Suppressor macrophage treated with lipopolysaccharide for 4 hours (primary cell): Measurements from ENCODE around the gene MTPN.

Experiments used
- DNase-seq: peaks from one replicate; pipeline ENCODE4 v3.0.0-alpha.2; 2020

Gene MTPN

DNA sequence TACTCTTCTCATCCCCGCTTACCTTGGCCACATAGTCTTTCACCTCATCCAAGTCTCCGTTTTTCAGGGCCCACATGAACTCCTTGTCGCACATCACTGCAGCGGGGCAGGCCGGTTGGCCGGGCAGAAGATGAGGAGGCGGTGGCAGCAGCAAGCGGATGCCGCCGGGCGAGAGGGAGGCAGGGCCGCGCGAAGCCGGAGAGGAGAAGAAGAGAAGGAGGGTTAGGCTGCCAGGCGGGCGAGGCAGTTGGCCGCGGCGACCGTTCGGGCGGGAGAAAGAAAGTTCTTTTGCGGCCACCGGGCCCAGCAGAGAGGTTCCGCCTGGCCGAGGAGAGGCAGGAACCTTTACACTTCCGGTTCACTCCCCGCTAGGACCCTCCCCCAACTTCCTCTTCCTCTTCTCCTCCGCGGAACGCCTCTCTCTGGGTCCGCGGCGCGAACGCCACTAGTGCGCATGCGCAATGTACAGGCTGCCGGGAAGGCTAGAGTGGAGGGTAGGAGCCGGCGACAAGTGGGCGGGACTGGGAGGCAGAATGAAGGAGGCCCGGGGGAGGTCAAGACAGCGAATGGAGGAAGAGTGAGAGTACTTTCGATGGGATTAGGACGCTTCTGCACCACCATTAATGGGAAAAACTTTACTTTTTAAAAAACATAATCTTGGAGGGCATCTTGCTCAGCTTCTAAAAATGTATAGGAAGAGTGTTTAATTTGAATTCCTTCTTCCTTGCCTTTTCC is at the start of gene MTPN:
Gene MTPN (minus strand): TSS at position 353 of the 735 bp plus-strand sequence. CDS start 259 bp downstream, at position 94.
- peak; percentile 99 for DNase-seq

DNA sequence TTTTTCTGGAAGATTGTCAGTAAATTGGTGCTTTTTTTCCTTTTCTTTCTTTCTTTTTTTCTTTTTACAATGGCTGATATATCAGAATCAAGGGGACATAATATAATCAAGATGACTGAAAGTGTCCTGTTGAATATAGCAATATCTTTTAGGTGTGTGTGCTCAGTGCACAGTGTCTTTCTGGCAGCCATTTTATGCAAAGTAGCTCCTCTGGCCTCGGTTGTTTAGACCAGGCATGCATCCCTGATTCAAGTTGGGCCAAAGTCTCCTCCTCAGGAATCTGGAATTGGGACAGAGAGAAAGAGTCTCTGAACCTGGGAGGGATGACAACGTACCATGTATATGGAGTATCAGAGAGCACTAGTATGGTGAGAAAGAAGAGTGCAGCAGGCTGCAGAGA is 49.0 kb upstream of the MTPN start:
- no peak for DNase-seq

- DNase-seq: no peak
Observed at GRCh38 chr7:136023134-136023869, 46.1 kb upstream of the MTPN start.

DNA sequence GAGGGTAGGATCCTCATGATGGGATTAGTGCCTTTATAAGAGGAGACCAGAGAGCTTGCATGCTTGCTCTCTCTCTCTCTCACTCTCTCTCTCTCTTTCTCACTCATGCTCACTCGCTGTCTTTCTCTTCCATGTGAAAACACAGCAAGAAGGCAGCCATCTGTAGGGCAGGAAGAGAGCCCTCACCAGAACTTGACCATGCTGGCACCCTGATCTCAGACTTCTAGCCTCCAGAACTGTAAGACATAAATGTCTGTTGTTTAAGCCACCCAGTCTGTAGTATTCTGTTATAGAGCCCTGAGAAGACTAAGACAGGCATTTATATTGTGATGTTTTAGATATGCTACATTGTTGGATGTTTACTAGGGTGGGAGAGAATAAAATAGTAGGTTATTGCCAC is 43.4 kb upstream of the MTPN start:
- no peak for DNase-seq

DNA sequence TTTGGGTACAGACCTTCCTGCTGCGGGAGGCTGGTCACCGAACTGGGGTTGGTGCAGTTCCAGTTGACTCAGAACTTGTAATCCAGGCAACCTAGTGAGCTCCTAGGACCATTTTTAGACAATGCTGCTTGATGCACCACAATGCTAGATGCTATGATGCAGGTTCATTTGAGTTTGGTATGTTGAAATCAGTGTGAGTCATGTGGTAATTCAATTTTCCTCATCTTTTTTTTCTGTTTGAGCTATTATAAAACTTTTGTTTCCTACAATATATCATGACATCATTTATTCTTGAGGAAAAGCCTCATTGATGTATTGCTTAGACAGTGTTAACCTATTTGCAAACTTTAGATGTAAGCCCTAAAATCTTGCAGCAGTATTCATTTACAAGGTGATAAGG is 40.9 kb upstream of the MTPN start:
- no peak for DNase-seq

- DNase-seq: no peak
Observed at GRCh38 chr7:136016649-136017395, 39.7 kb upstream of the MTPN start.

DNA sequence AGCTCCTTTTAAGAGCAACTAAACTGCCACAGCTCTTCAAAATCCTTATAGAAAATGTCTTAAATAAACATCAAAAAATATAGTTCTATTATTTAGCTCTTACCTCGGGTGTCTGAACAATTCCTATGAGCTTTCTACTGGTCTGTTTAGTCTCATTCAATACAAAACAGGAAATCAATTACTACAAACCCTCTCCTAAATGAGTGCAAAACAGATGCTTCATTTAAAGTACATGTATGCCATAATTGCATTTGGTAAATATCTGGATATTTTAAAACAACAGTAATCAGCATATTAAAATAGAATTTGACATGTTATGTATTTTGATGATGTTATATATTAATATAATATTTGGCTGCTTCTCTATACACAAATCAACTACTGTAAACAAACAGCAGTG is 38.5 kb upstream of the MTPN start:
- DNase-seq: no peak

GRCh38 chr7:136014659-136015058 is 37.5 kb upstream of the MTPN start:
- DNase-seq: no peak

DNA sequence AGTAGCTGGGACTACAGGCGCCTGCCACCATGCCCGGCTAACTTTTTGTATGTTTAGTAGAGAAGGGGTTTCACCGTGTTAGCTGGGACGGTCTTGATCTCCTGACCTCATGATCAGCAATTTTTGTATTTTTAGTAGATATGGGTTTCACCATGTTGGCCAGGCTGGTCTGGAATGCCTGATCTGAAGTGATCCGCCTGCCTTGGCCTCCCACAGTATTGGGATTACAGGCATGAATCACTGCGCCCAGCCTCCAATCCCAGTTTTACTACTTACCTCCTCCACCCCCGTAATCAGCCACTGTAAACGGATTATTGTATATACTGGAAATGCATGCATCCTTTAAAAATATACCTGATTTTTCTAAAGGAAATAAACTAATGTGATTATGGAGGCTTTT is 35.1 kb upstream of the MTPN start:
- DNase-seq: no peak

DNA sequence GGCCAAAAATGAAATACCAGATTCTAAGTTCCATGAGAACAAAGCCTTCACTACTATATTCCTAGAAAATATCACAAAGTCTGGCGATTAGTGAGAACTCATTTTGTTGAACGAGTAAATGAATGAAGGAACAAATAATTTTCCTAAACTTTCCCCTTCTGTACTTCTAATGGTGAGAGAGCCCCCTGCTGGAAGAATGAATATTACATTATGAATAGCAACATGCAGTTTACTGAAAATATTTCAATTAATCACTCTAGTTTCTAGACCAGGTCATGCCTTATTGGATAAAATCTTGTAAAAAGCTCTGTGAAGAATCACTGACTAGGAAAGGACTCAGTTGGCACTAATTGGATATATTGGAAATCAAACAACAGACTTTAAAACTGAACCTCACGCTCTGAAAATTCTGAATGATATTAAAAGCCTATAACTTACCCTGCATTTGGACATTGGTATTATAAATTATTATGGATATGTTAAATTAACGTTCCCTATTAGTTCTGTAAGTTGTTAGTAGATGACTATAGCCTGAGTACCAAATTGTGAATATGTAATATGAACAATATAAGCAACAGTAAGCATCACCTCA is 32.4 kb upstream of the MTPN start:
- peak; percentile 79 for DNase-seq

DNA sequence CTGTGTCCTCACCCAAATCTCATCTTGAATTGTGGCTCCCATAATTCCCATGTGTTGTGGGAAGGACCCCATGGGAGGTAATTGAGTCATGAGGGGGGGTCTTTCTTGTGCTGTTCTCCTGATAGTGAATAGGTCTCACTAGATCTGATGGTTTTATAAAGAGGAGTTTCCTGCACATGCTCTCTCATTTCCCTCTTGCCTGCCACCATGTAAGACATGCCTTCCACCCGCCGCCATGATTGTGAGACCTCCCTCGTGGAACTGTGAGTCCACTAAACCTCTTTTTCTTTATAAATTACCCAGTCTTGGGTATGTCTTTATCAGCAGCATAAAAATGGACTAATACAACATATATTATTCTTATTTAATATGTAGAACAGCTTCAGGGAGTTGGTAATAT is 29.0 kb upstream of the MTPN start:
- no peak for DNase-seq

GRCh38 chr7:136004083-136004482 is 26.9 kb upstream of the MTPN start:
- no peak for DNase-seq

DNA sequence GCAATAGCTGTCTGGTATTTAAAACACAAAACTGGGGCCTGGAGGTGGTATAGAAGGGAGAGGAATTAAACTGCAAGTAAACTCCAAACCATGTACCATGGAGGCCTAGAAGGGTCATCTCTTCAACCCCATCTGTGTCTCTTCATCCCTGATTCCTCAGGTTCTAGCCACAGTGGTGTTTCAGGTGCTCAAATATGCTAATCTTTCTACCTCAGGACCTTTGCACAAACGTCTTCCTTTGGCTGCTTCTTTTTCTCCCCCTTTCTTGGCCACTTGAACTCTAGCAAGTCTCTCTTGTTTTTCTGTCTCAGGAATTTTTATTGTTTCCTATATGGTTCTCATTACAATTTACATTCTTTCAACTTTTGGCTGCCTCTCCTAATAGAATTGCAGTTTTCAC is 25.6 kb upstream of the MTPN start:
- no peak for DNase-seq

DNA sequence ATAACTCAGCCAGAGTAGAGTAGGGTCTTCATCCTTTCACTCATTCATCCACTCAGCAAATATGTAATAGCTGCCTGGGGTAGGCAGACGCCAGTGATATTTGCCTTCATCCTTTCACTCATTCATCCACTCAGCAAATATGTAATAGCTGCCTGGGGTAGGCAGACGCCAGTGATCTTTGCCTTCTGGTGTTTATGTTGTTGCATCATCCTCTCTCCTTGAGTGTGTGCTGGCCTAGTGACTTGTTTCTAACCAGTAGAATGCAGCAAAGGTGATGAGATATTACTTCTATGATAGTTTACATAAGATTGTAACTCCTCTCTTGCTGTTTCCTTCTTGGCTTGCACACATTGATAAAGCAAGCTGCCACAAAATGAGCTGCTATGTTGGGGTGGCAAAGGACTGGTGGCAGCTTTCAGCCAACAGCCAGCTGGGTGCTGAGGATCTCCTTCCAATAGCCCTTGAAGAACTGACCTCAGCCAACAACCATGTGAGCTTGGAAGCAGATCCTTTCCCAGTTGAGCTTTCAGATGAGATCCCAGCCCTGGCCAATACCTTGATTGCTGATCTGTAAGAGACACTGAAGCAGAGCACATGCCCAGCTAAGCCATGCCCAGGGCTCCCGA is 23.2 kb upstream of the MTPN start:
- DNase-seq: no peak

- no peak for DNase-seq
Observed at GRCh38 chr7:135998081-135998480, 20.9 kb upstream of the MTPN start.

- DNase-seq: no peak
Observed at GRCh38 chr7:135995748-135996147, 18.6 kb upstream of the MTPN start.

GRCh38 chr7:135994466-135995205 is 17.5 kb upstream of the MTPN start:
- no peak for DNase-seq

- peak; percentile 50 for DNase-seq
Observed at GRCh38 chr7:135993950-135994349, 16.8 kb upstream of the MTPN start.

GRCh38 chr7:135991906-135992305 is 14.7 kb upstream of the MTPN start:
- no peak for DNase-seq

GRCh38 chr7:135991322-135991721 is 14.2 kb upstream of the MTPN start:
- no peak for DNase-seq

GRCh38 chr7:135990258-135990657 is 13.1 kb upstream of the MTPN start:
- DNase-seq: no peak

GRCh38 chr7:135981958-135982646 is 4.9 kb upstream of the MTPN start:
- no peak for DNase-seq
